Right lobe of liver (tissue), 4 donors: ENCODE measurements around the gene MCF2L2.

Experiments used
- CTCF ChIP-seq, 4 donors: fragments of 200-600 bp in 3 of 4; fragments of 450-650 bp in 1 of 4; IDR thresholded peaks; one replicate each; pipeline versions ENCODE4 v1.5.1 to v1.8.0; 2016 to 2022; ENCODE audit warnings: antibody characterized with exemption in 4 of 4, mild to moderate bottlenecking in 2 of 4
- POLR2A ChIP-seq: fragments of 450-650 bp; IDR thresholded peaks from one replicate; pipeline ENCODE4 v1.6.1; 2017; ENCODE audit warnings: antibody characterized with exemption, mild to moderate bottlenecking
- donor health status: DM: no; HTN: no; CAD: no.
- donor health status: DM: no; HTN: no; CAD: no.
- donor health status: DM: no; HTN: yes; CAD: no.

GRCh38 chr3:183353421-183353820, 75.0 kb downstream of the MCF2L2 start:
- TF ChIP-seq CTCF (IDR thresholded peaks at IDR 0.05) (no peak), POLR2A (no peak)
